ENCODE data around the gene DPYSL3. TPM values are rescaled to one million over a fixed set of nuclear protein-coding genes. Genes with fewer than 3 reads are reported as not detected.

Gene DPYSL3
- polyA plus RNA-seq, 1 donor (not counting 4 experiments of a cell fraction or from before 2014, with no cell fraction given): 4.8 TPM

DNA sequence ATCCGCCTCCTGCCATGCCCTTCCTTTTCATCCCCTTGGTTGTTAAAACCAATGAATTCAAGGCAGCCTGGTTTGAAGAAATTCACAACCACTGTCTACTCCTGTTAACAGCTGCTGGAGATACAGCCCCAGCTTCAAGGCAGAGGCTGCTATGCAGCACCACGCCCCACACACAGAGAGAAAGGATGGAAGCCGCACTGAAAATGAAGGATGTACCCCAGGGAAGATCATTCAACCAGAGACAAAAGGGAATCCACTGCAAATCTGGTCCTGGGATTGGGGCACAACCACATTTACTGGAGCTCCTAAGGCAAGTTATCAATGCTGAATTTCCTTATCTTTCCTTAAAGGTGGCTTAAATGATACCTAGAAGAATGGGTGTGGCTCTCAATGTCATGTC lies 58.7 kb downstream of the DPYSL3 start:
- Histone ChIP-seq H3K9me1 (ENCODE audit: control insufficient read depth, extremely low read depth, insufficient read depth, low read length) (no peaks in the 10 kb centered on the region), H3K9me3 (ENCODE audit: control insufficient read depth, low read depth, low read length) (no peaks in the 10 kb centered on the region), H3K27me3 (ENCODE audit: control insufficient read depth, extremely low read depth, insufficient read depth, low read length) (peaks cover 18% of the 10 kb centered on the region), H3K79me2 (ENCODE audit: control insufficient read depth, insufficient read depth, low read length) (no peaks in the 10 kb centered on the region), H2AFZ (ENCODE audit: control insufficient read depth, low read length) (no peak overlapping the region), H3K9ac (ENCODE audit: control insufficient read depth, extremely low read depth, insufficient read depth, low read length) (no peak overlapping the region), H3K27ac (ENCODE audit: control insufficient read depth, insufficient read depth, low read length) (no peak overlapping the region), H3K4me1 (ENCODE audit: control insufficient read depth, extremely low read depth, insufficient read depth, low read length) (no peaks in the 10 kb centered on the region), H3K36me3 (ENCODE audit: control insufficient read depth in 2 of 2, extremely low read depth in 1 of 2, insufficient read depth in 2 of 2, low read length in 2 of 2) (no peaks in the 10 kb centered on the region), H4K20me1 (ENCODE audit: control insufficient read depth, extremely low read depth, insufficient read depth, low read length) (no peaks in the 10 kb centered on the region), H3K4me3 (ENCODE audit: control insufficient read depth in 2 of 3, extremely low read depth in 1 of 3, insufficient read depth in 2 of 3, low read depth in 1 of 3, low read length in 3 of 3) (no peak overlapping the region), H3K4me2 (ENCODE audit: control insufficient read depth, extremely low read depth, insufficient read depth, low read depth, low read length) (no peak overlapping the region)
- DNase-seq (ENCODE audit: low read depth, low spot score) (no peak), FAIRE-seq (no peak)
- TF ChIP-seq, protein P1, sequence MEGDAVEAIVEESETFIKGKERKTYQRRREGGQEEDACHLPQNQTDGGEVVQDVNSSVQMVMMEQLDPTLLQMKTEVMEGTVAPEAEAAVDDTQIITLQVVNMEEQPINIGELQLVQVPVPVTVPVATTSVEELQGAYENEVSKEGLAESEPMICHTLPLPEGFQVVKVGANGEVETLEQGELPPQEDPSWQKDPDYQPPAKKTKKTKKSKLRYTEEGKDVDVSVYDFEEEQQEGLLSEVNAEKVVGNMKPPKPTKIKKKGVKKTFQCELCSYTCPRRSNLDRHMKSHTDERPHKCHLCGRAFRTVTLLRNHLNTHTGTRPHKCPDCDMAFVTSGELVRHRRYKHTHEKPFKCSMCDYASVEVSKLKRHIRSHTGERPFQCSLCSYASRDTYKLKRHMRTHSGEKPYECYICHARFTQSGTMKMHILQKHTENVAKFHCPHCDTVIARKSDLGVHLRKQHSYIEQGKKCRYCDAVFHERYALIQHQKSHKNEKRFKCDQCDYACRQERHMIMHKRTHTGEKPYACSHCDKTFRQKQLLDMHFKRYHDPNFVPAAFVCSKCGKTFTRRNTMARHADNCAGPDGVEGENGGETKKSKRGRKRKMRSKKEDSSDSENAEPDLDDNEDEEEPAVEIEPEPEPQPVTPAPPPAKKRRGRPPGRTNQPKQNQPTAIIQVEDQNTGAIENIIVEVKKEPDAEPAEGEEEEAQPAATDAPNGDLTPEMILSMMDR (optimal IDR thresholded peaks at IDR 0.05 in 1 of 3, IDR thresholded peaks at IDR 0.05 in 1 of 3, conservative IDR thresholded peaks at IDR 0.05 in 1 of 3; ENCODE audit: extremely low read depth in 1 of 3, insufficient read depth in 2 of 3, low read length in 3 of 3): no peak
- no peak for TF ChIP-seq EZH2 (IDR thresholded peaks at IDR 0.05; ENCODE audit: low read length)
- dilution Hi-C loops (cut with MboI; ENCODE audit: extremely low pct_ligation_motif_present, low sequenced_read_pairs): no loop called here

- no peak for TF ChIP-seq EZH2 (IDR thresholded peaks at IDR 0.05; ENCODE audit: low read length)
- TF ChIP-seq, protein P1 (optimal IDR thresholded peaks at IDR 0.05 in 1 of 3, IDR thresholded peaks at IDR 0.05 in 1 of 3, conservative IDR thresholded peaks at IDR 0.05 in 1 of 3; ENCODE audit: extremely low read depth in 1 of 3, insufficient read depth in 2 of 3, low read length in 3 of 3): no peak
- H3K27me3 ChIP-seq (ENCODE audit: control insufficient read depth, extremely low read depth, insufficient read depth, low read length): peaks cover 18% of the 10 kb centered on the region
- DNase-seq (ENCODE audit: low read depth, low spot score) (no peak), FAIRE-seq (no peak)
- no peak overlapping the region for H2AFZ ChIP-seq (ENCODE audit: control insufficient read depth, low read length)
- H3K4me2 ChIP-seq (ENCODE audit: control insufficient read depth, extremely low read depth, insufficient read depth, low read depth, low read length): no peak overlapping the region
- H3K36me3 ChIP-seq (ENCODE audit: control insufficient read depth in 2 of 2, extremely low read depth in 1 of 2, insufficient read depth in 2 of 2, low read length in 2 of 2): no peaks in the 10 kb centered on the region
- no peaks in the 10 kb centered on the region for H4K20me1 ChIP-seq (ENCODE audit: control insufficient read depth, extremely low read depth, insufficient read depth, low read length)
- H3K4me3 ChIP-seq (ENCODE audit: control insufficient read depth in 2 of 3, extremely low read depth in 1 of 3, insufficient read depth in 2 of 3, low read depth in 1 of 3, low read length in 3 of 3): no peak overlapping the region
- H3K79me2 ChIP-seq (ENCODE audit: control insufficient read depth, insufficient read depth, low read length): no peaks in the 10 kb centered on the region
- H3K9ac ChIP-seq (ENCODE audit: control insufficient read depth, extremely low read depth, insufficient read depth, low read length): no peak overlapping the region
- no peaks in the 10 kb centered on the region for H3K4me1 ChIP-seq (ENCODE audit: control insufficient read depth, extremely low read depth, insufficient read depth, low read length)
- no peaks in the 10 kb centered on the region for H3K9me1 ChIP-seq (ENCODE audit: control insufficient read depth, extremely low read depth, insufficient read depth, low read length)
- H3K27ac ChIP-seq (ENCODE audit: control insufficient read depth, insufficient read depth, low read length): no peak overlapping the region
- dilution Hi-C loops (cut with MboI; ENCODE audit: extremely low pct_ligation_motif_present, low sequenced_read_pairs): no loop called here
- no peaks in the 10 kb centered on the region for H3K9me3 ChIP-seq (ENCODE audit: control insufficient read depth, low read depth, low read length)
Observed at GRCh38 chr5:147450606-147451005, 59.3 kb downstream of the DPYSL3 start.
